EH (cell line): ENCODE measurements around the gene PRKD2.
A peak's percentile ranks its signal among the peaks of the same experiment; 100 is the strongest.

Experiments
- DNase-seq: peaks from one replicate; pipeline ENCODE4 v3.0.0-alpha.2; 2015; ENCODE audit warnings: low read depth

Gene PRKD2

GRCh38 chr19:46700704-46701103 lies 16.2 kb downstream of the PRKD2 start:
- no peak for DNase-seq

DNA sequence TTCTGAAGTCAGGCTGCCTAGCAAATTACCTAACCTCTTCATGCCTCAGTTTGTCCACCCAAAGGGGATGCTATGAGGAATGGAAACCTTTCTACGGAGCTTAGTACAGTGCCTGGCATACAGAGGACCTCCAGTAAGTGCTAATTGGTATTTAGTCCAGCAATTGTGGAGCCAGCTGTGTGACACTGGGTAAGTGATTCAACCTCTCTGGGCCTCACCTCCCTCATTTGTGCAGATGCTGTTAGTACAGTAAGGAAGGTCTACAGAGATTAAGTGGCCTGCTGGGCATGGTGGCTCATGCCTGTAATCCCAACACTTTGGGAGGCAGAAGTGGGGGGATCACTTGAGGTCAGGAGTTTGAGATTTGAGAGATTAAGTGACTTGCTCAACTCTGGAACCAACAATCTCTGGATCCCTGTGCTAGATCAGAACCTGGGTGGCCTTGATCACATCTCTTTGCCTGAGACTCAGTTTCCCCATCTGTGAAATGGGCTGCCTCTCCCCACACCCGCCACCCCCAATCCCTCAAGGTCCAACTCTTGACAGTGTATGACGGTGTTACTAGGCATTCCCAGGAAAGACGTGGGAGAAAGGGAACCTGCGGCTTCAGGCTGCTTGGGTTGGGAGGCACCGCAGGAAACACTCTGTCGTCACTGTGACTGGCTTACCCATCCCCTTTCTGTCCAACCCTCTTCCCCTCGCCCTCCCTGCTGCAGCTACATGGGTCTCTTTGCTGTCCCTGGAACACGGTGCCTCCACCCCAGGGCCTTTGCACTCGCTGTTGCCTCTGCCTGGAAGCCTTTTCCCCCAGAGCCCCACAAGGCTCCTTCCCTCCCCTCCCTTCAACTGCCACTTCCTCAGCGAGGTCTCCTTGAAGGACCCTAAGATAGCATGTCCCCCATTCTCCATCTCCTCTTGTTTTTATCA lies 18.3 kb downstream of the PRKD2 start:
- no peak for DNase-seq

DNA sequence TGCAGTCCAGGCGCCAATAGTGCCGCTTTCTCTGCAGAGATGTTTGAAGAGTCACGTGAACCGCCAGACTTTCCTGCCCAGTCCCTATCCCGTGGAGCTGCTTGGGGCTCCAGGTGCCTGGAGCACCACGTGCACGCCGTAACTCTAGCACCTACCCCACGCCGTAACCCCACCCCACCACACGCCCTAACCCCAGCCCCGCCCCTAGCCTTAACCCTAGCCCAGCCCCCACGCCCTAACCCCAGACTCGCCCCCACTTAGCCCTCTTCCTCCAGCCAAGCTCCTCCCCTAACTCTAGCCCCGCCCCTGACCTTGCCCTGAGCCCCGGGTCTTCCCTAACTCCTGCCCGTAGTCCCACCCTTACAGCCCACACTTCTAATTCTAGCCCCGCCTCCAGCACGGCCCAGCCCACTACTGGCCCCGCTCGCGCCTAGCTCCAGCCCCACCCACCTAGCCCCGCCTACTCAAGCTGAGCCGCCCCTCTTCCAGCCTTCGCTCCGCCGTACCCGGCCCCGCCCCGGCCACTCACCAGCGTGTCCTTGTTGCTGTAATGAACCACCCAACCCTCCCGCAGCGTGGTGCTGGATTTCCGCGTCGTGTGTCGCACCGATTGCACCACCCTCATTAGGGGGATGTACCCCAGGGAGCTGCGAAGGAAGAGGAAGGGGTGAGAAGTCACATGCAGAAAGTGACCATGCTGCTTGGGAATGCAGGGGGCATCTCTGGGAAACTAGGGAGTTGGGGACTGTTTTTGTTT lies 19.5 kb downstream of the PRKD2 start:
- DNase-seq = peak; percentile 76

DNA sequence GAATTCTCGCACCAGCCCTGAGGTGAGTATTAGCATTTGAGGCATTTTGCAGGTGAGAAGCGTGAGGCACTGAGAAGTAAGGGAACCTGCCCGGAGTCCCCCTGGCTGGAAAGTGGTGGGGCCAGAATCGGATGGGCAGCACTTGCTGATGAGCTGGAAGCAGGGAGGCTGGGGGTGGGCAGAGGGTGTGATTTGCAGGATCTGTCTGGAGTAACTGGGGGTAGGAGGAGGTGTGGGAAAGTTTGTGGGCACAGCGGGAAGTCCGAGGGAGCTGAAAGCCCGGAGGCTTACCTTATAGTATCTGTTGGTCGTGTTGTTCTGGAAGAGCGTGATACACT lies 20.1 kb downstream of the PRKD2 start:
- no peak for DNase-seq

DNA sequence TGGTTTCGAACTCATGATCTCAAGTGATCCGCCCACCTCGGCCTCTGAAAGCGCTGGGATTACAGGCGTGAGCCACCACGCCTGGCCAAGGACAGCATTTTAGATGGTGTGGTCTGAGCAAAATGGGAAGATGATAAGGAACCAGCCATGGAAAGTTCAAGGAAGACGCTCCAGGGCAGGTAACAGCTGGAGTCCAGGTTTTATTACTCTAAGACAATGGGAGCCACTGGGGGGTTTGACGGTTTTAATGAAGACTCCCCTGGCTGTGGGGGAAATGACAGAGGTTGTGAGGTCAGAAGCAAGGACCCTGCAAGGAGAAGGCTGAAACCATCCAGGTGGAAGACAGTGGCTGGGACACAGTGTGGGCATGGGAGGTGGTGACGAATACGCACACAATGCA lies 20.9 kb downstream of the PRKD2 start:
- no peak for DNase-seq

- DNase-seq = no peak
Measured at GRCh38 chr19:46693760-46694159, 23.2 kb downstream of the PRKD2 start.

DNA sequence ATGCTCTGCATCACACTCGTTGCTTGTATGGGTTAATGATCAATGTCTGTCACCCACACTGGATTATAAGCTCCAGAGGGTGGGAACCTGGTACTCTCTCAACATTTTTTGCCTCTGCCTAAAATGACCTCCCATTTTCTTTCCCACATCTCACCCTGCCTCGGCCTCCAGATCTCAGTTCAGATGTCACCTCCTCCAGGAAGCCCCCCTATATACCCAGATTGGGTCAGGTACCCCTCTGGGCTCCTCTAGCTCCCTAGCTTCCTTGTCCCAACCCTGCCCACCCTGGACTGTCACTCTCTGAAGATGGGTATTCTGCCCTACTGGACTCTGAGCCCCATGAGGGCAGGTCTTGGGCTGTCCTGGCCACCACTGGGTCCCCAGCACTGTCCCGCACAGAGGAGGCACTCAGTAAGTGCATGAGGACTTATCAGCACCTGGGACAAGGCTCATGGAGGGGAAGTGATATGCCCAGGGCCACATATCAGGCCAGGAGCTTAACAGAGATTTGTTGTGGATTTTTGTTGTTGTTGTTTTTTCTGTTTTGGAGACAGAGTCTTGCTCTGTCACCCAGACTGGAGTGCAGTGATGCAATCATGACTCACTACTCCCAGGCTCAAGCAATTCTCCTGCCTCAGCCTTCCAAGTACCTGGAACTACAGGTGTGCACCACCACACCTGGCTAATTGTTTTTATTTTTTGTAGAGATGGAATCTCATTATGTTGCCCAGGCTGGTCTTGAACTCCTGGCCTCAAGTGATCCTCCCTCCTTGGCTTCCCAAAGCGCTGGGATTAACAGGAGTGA lies 23.8 kb downstream of the PRKD2 start:
- peak; percentile 6 for DNase-seq

DNA sequence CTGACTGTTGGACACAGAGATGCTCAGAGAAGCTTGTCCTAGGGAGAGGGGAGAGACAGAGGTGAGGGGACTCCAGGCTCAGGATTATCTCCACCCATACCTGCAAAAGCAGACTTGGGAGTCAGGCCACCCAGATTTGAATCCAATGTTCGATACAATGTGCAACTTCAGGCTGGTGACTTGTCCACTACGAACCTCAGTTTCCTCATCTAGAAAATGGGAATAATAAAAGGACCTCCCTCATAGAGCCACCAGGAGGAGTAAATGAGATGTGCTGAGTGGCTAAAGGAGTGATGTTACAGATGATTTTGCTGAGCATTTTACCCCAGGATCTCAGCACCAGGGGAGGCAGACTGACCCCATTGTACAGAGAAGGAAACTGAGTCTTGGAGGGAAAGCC lies 25.0 kb downstream of the PRKD2 start:
- DNase-seq = no peak

DNA sequence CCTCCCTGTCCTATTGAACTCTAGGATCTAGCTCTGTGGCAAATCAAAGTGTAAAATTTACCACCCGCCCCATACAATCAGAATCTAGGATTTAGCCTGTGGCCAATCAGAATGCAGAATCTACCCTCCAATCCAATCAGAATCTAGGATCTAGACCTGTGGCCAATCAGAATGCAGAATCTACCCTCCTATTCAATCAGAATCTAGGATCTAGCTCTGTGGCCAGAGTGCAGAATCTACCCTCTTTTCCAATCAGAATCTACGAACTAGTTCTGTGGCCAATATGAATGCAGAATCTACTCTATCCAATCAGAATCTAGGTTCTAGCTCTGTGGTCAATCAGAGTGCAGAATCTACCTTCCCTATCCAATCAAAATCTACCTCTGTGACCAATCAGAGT lies 25.8 kb downstream of the PRKD2 start:
- DNase-seq = no peak

- DNase-seq = no peak
Measured at GRCh38 chr19:46689358-46689757, 27.6 kb downstream of the PRKD2 start.

GRCh38 chr19:46687438-46688145 lies 29.3 kb downstream of the PRKD2 start:
- no peak for DNase-seq

DNA sequence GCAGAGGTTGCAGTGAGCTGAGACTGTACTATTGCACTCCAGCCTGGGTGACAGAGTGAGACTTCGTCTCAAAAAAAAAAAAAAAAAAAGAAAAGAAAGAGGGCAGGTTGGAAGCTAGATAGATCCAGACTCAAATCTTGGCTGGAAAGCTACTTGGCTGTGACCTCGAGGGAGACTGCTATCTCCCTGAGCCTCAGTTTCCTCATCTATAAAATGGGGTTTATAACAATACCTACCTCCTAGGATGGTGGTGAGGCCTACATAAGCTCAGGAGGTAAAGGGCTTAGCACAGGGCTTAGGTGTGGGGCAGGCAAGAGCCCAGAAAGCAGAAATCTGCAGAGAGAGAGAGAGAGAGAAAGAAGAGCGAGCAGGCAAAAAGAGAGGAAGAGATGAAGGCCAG lies 31.7 kb downstream of the PRKD2 start:
- no peak for DNase-seq

DNA sequence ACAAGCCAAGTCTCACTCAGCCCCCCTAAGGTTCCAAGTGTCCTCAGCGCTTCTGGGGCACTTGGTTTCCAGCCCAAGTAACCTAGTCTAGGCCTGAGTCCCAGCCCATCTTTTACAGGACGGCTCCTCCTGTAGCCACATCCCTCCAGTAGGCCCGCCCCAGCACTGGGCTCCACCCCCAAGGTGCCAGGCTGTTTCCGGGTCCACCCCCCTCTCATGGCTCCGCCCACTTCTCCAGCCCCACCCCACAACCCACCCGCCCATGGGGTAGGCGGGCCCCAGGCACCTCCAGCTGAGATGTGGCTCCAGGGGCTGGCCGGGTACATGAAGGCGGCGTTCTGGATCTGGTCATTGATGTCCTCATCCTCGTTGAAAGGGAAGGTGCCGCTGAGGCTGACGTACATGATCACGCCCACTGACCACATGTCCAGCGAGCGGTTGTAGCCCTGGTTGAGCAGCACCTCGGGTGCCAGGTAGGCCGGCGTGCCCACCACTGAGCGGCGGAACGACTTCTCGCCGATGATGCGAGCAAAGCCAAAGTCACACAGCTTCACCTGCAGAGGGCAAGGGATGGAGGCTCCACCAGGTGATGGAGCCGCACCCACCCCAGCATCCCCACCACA lies 38.7 kb downstream of the PRKD2 start:
- DNase-seq = peak; percentile 31

DNA sequence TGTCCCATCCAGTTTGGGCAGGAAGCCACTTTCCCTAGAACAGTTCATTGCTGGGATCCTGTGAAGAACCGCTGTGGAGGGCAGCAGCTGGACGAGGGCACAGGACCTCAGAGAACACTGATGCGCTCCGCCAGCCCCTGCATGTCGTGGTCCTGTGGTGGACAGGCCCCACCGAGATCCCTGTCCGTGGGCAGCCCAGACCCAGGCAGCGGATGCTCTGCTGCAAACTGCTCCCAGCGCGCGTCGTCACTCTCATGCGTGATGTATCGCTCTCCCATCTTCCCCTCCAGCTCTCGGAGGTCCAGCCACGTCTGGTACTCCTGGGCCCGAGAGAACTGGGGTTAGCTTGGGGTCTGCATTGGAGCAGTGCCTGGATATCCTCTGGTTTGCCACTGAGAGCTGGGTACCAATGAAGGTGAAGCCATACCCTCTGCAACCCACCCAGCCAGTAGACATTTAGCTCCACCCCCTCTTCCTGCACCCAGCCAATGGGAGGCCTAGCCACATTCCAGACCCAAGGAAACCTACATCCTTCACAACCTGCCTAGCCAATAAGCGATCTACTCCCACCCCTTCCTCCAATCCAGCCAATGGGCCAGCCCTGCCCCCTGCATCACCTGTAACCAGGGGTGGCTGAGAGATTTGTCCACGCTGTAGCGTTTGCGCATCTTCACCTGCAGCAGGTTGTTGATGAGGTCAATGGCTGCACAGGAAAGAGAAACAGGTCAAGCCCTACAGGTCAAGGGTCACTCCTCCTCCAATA lies 42.3 kb downstream of the PRKD2 start:
- peak; percentile 29 for DNase-seq

DNA sequence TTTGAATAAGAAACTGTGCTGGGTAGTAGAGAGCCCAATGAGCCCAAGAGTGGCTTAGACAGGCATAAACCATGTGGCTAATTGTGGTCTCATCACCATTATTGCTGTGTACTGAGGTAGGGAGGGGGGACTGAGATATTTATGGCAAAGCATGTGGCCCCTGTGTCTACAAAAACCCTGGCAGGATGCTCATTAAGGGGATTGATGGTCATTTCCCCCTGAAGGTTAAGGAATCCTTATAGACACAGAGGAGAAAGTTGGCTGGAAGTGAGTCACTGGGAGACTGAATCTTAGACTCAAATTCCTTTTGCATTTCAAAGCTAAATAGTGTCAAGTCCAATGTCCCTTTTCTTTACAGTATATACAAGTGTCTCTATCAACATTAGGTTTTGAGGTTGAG lies 46.1 kb downstream of the PRKD2 start:
- DNase-seq = peak; percentile 74

DNA sequence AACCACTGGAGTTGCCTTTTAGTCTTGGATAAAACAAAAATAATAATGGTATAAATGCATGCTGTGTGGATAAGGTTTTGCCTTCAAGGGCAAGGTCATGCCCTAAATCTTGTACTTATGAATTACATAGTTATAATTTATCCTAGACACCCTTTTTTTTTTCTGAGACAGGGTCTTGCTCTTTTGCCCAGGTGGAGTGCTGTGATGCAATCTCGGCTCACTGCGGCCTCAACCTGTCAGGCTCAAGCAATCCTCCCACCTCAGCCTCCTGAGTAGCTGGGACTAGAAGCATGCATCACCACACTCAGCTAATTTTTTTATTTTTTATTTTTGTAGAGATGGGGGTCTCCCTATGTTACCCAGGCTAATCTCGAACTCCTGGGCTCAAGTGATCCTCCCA lies 48.3 kb downstream of the PRKD2 start:
- no peak for DNase-seq

DNA sequence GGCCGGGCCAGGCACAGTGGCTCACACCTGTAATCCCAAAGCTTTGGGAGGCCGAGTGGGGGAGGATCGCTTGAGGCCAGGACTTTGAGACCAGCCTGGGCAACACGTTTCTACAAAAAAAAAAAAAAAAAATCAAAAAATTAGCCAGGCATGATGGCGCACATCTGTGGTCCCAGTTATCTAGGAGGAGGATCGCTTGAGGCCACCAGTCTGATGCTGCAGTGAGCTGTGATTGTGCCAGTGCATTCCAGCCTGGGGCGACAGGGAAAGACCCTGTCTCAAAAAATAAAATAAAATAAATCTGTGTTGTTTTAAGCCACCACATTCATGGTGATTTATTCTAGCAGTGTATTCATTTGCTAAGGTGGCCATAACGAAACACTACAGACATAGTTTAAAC lies 51.8 kb downstream of the PRKD2 start:
- DNase-seq = no peak

- DNase-seq = peak; percentile 91
Measured at GRCh38 chr19:46661735-46662592, 55.0 kb downstream of the PRKD2 start.

DNA sequence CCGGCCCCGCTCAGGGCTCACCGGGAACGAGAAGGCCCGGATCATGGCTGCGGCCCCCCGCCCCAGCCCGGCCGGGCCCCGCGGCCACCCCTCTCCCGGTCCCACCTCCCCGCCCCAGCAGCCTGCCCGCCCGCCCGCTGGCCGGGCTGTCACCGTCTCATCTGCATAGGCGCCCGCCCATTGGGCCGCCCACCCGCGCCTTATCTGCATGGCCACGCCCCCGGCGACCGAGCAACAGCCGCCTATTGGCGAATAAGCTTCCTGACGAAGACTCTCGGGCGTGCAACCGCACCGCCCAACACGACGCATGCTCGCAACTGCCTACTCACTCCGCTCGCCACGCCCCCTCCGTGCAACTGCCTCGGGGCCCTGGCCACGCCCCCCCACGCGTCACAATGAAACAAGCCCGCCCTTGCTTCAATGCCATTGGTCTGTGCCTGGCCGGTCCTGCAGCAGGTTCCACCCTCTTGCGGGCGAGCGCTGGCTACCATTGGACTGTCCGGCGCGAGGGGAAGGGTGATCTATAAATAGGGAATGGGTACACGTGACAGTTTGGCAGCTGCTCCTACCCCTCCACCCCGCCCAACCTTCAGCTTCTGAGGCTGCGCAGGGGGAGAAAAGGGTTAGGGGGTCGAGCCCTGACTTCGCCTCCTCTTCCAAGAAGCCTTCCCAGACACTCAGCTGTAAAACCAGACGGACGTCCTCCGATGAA lies 55.7 kb downstream of the PRKD2 start, which contains the start of gene DACT3:
Gene DACT3, minus strand, starts transcription at position 163 of the 712 bp plus-strand sequence. Its CDS starts 118 bp downstream, at position 45.
- DNase-seq = peak; percentile 100
